GM04504 (cell line): Measurements from ENCODE around the gene GCSAML.
"Not testable (repeated sequence)": the region's sequence is repeated elsewhere in the genome, so short reads cannot be mapped to it uniquely, and the experiment has no call there.

Source experiments
- DNase-seq: peaks from one replicate; pipeline ENCODE4 v3.0.0-alpha.2; 2012; ENCODE audit warnings: low read depth

Gene GCSAML

GRCh38 chr1:247548769-247549182 lies at the start of gene GCSAML:
TSS of gene GCSAML (plus strand) at chr1:247549134. CDS start at chr1:247549192, 58 bp downstream.
- DNase-seq = no peak

- no peak for DNase-seq
Measured at GRCh38 chr1:247500865-247501264, 48.1 kb upstream of the GCSAML start.

GRCh38 chr1:247506831-247507230 lies 42.1 kb upstream of the GCSAML start:
- DNase-seq = no peak

GRCh38 chr1:247517795-247518612 lies 30.9 kb upstream of the GCSAML start:
- DNase-seq = no peak

- DNase-seq = no peak
Measured at GRCh38 chr1:247518613-247518891, 30.4 kb upstream of the GCSAML start.

GRCh38 chr1:247521886-247522285 lies 27.0 kb upstream of the GCSAML start:
- not testable (repeated sequence) for DNase-seq

- no peak for DNase-seq
Measured at GRCh38 chr1:247528812-247529474, 20.0 kb upstream of the GCSAML start.

GRCh38 chr1:247529771-247530355 lies 19.1 kb upstream of the GCSAML start:
- no peak for DNase-seq

- DNase-seq = no peak
Measured at GRCh38 chr1:247530785-247531184, 18.1 kb upstream of the GCSAML start.

- no peak for DNase-seq
Measured at GRCh38 chr1:247531937-247532336, 17.0 kb upstream of the GCSAML start.

- DNase-seq = no peak
Measured at GRCh38 chr1:247535402-247535801, 13.5 kb upstream of the GCSAML start.

- DNase-seq = no peak
Measured at GRCh38 chr1:247536340-247536739, 12.6 kb upstream of the GCSAML start, which contains the start of gene OR2C3. TSS of gene OR2C3 (minus strand) at chr1:247536440. CDS start at chr1:247532511, 3,929 bp downstream.

GRCh38 chr1:247538561-247538960 lies 10.4 kb upstream of the GCSAML start:
- DNase-seq = no peak

GRCh38 chr1:247539215-247539614 lies 9.7 kb upstream of the GCSAML start:
- no peak for DNase-seq

- no peak for DNase-seq
Measured at GRCh38 chr1:247540581-247540980, 8.4 kb upstream of the GCSAML start.

- DNase-seq = no peak
Measured at GRCh38 chr1:247542811-247543210, 6.1 kb upstream of the GCSAML start.

GRCh38 chr1:247548092-247548491 lies 842 bp upstream of the GCSAML start:
- no peak for DNase-seq

GRCh38 chr1:247551721-247552120 lies 2.8 kb downstream of the GCSAML start:
- DNase-seq = no peak

- DNase-seq = no peak
Measured at GRCh38 chr1:247552231-247552630, 3.3 kb downstream of the GCSAML start.

- DNase-seq = no peak
Measured at GRCh38 chr1:247557926-247558674, 9.2 kb downstream of the GCSAML start.

GRCh38 chr1:247561711-247562110 lies 12.8 kb downstream of the GCSAML start:
- DNase-seq = no peak

- DNase-seq = no peak
Measured at GRCh38 chr1:247562198-247562597, 13.3 kb downstream of the GCSAML start.
